Common myeloid progenitor, CD34-positive (primary cell): ENCODE results near the gene CHTF18.
"Not testable (repeated sequence)": the region's sequence is repeated elsewhere in the genome, so short reads cannot be mapped to it uniquely, and the experiment has no call there.

Source experiments
- CTCF ChIA-PET: fragments of 350-600 bp; sonication (Branson Sonifier 250); formaldehyde crosslinking; loops from one replicate; lab custom pipeline; 2021; ENCODE audit warnings: antibody characterized with exemption; lab: Charles Lee
- POLR2A ChIA-PET: fragments of 350-600 bp; sonication (Branson Sonifier 250); formaldehyde crosslinking; loops from one replicate; lab custom pipeline; 2021; ENCODE audit warnings: antibody characterized with exemption; lab: Charles Lee
- DNase-seq, 3 donors: peaks; one replicate each; pipeline versions ENCODE4 v3.0.0 to v3.0.0-alpha.2; 2013
- H3K27ac ChIP-seq, 2 experiments: 1 replicate in 1 of 2; 2 replicates in 1 of 2; pipeline ENCODE4 v1.7.0; 2013; ENCODE audit warnings: inconsistent platforms in 2 of 2, low read length in 2 of 2, mild to moderate bottlenecking in 2 of 2, low read depth in 1 of 2, moderate library complexity in 1 of 2; ENCODE audit not compliant: severe bottlenecking in 2 of 2, insufficient read depth in 1 of 2, poor library complexity in 1 of 2
- H3K27me3 ChIP-seq, 5 experiments: replicated peaks in 2 of 5; 1 replicate in 3 of 5; 2 replicates in 2 of 5; pipeline versions ENCODE4 v1.6.1 to v1.7.0; 2013; ENCODE audit warnings: low read length in 4 of 5, mild to moderate bottlenecking in 2 of 5, moderate library complexity in 2 of 5, inconsistent platforms in 1 of 5; ENCODE audit not compliant: insufficient read depth in 5 of 5, control insufficient read depth in 4 of 5
- H3K36me3 ChIP-seq, 4 experiments: 1 replicate in 2 of 4; 2 replicates in 2 of 4; pipeline versions ENCODE4 v1.6.1 to v1.7.0; 2013; ENCODE audit warnings: low read length in 3 of 4, control low read depth in 1 of 4, mild to moderate bottlenecking in 1 of 4; ENCODE audit not compliant: control insufficient read depth in 4 of 4, insufficient read depth in 4 of 4
- H3K4me1 ChIP-seq, 4 experiments: 1 replicate in 3 of 4; 2 replicates in 1 of 4; pipeline versions ENCODE4 v1.6.1 to v1.7.1; 2013; ENCODE audit warnings: low read length in 3 of 4, mild to moderate bottlenecking in 3 of 4, control low read depth in 1 of 4, inconsistent platforms in 1 of 4, moderate library complexity in 1 of 4; ENCODE audit not compliant: control insufficient read depth in 4 of 4, insufficient read depth in 4 of 4; ENCODE audit errors: control extremely low read depth in 1 of 4
- H3K4me3 ChIP-seq, 7 experiments: 1 replicate in 4 of 7; 2 replicates in 3 of 7; pipeline versions ENCODE4 v1.5.1 to v1.7.0; 2013; ENCODE audit warnings: mild to moderate bottlenecking in 7 of 7, low read length in 6 of 7, moderate library complexity in 6 of 7, inconsistent platforms in 2 of 7, low read depth in 2 of 7, control low read depth in 1 of 7; ENCODE audit not compliant: insufficient read depth in 4 of 7, control insufficient read depth in 1 of 7; ENCODE audit errors: extremely low read depth in 1 of 7
- H3K9me3 ChIP-seq, 5 experiments: 1 replicate in 4 of 5; 2 replicates in 1 of 5; pipeline versions ENCODE4 v1.6.1 to v1.7.1; 2013; ENCODE audit warnings: low read length in 4 of 5, mild to moderate bottlenecking in 2 of 5, inconsistent platforms in 1 of 5, low read depth in 1 of 5, moderate library complexity in 1 of 5; ENCODE audit not compliant: control insufficient read depth in 4 of 5, insufficient read depth in 2 of 5; ENCODE audit errors: control extremely low read depth in 1 of 5
- WGBS: methylation state at CpG from one replicate; pipeline ENCODE4 v1.1.5; 2013; ENCODE audit not compliant: insufficient coverage; 5-methylcytosine and 5-hydroxymethylcytosine counted together

The CHTF18 gene

DNA sequence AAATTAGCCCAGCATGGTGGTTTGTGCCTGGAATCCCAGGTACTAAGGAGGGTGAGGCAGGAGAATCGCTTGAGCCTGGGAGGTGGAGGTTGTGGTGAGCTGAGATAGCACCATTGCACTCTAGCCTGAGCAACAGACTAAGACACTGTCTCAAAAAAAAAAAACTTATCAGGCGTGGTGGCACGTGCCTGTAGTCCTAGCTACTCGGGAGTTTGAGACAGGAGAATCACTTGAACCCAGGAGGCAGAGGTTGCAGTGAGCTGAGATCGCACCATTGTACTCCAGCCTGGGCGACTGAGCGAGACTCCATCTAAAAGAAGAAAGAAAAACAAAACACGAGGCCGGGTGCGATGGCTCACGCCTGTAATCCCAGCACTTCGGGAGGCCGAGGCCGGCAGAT is 45.5 kb upstream of the CHTF18 start:
- peaks cover 0 to 27% (median 23%) of the 10 kb centered on the region in 4 experiments for H3K4me1 ChIP-seq
- H3K27me3 ChIP-seq, POLR2A ChIA-PET, H3K36me3 ChIP-seq, DNase-seq, H3K4me3 ChIP-seq, H3K9me3 ChIP-seq, H3K27ac ChIP-seq: not testable (repeated sequence)
- CTCF ChIA-PET: interaction anchor here (1.1 to 5.0 kb wide), 7 partner anchors 14 to 43 kb away, joined by 3 to 46 read pairs (median 13); partner anchors contain the start of gene METRN
- WGBS: 97% methylated on average over 6 of the region's 14 CpGs

DNA sequence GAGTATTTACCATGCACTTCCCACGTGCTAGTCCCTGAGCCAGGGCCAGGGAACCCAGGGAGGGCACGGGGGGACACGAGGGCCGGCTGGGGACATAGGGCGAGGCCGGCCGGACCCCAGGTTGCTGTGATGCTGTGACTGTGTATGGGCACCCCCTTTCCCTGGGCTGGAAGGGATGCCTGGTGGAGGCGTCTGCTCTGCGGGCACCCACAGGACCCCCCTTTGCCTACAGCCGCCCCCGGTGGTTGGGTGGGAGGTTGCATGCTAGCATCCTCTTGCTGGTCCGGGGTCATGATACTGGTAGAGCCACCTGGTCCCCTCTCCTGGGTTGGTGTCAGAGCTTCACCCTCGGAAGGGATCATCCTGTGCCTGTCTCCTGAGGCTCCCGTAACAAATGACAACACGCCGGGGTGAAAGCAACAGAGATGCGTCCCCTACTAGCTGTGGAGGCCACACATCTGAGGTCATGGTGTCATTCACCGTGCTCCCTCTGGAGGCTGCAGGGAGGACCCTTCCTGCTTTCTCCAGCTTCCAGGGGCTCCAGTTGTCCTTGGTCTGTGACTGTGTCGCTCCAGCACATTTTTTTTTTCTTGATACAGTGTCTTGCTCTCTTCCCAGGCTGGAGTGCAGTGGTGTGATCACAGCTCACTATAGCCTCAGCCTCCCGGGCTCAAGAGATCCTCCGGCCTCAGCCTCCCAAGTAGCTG is 44.5 kb upstream of the CHTF18 start:
- Histone ChIP-seq H3K27ac (no peak overlapping the region), H3K36me3 (no peaks in the 10 kb centered on the region), H3K4me1 (peaks cover 0 to 19% (median 18%) of the 10 kb centered on the region in 4 experiments), H3K9me3 (no peaks in the 10 kb centered on the region), H3K4me3 (no peak overlapping the region), H3K27me3 (no peaks in the 10 kb centered on the region)
- over 99% methylated on average over 16 of the region's 21 CpGs for WGBS
- peak in 2 of 3 donors; percentile 47 to 48 for DNase-seq
- CTCF ChIA-PET: interaction anchor here (1.0 to 5.0 kb wide), 7 partner anchors 12 to 42 kb away, joined by 3 to 46 read pairs (median 14); partner anchors contain the start of gene METRN
- POLR2A ChIA-PET: interaction anchor here (0.5 to 0.7 kb wide), 2 partner anchors 15 to 18 kb away, joined by 3 read pairs; no protein-coding TSS in a partner anchor

DNA sequence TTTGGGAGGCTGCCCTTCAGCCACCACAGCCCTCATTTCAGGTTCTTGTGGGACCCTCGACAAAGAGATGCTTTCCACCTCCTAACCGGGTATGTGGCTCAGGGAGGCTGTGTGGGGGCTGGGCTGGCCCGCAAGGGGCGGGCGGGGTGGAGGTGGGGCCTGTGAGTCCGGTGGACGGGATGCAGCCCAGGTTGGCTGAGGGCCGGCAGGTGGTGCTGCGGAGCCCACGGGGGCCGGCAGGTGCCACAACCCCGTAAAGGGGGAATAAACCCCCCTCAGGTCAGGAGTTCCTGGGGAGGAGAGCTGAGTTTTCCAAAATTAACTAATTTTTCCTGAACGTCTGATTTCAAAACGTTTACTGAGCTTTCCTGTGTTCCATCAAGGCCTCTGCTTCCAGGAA is 42.7 kb upstream of the CHTF18 start:
- DNase-seq: peak; percentile 36 to 46 (median 44)
- Histone ChIP-seq H3K36me3 (no peaks in the 10 kb centered on the region), H3K4me1 (peaks cover 0 to 6% (median 3%) of the 10 kb centered on the region in 4 experiments), H3K4me3 (no peak overlapping the region), H3K27me3 (no peaks in the 10 kb centered on the region), H3K9me3 (no peaks in the 10 kb centered on the region), H3K27ac (no peak overlapping the region)
- ChIA-PET POLR2A (interaction anchor here (1.1 kb wide), 1 partner anchor 34 kb away, joined by 5 read pairs; no protein-coding TSS in a partner anchor), CTCF (interaction anchor here (1.0 to 5.0 kb wide), 7 partner anchors 10 to 40 kb away, joined by 3 to 46 read pairs (median 14); partner anchors contain the start of gene METRN)
- WGBS: 5% methylated on average over 10 of the region's 14 CpGs

DNA sequence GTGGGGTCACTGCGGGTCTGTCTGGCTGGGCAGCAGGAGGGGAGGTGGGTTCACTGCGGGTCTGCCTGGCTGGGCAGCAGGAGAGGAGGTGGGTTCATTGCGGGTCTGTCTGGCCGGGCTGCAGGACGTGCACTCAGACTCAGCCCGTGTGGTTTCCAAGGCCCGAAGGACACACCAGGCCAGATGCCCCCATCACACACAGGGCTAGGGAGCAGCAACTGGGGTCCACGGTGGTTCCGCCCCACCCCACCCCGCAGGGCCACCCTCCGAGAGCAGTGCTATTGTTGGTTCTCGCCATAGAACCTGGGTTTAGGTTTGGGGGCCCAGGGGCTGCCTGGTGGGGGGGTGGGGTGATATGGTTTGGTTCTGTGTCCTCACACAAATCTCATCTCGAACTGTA is 41.8 kb upstream of the CHTF18 start:
- no peak for DNase-seq
- Histone ChIP-seq H3K36me3 (no peaks in the 10 kb centered on the region), H3K4me3 (no peak overlapping the region), H3K27ac (no peak overlapping the region), H3K27me3 (no peaks in the 10 kb centered on the region), H3K9me3 (no peaks in the 10 kb centered on the region), H3K4me1 (peaks cover 0 to 3% (median 0%) of the 10 kb centered on the region in 4 experiments)
- CTCF ChIA-PET: interaction anchor here (1.0 to 3.0 kb wide), 2 partner anchors 37 to 38 kb away, joined by 3 to 13 read pairs; no protein-coding TSS in a partner anchor
- POLR2A ChIA-PET: interaction anchor here (0.7 kb wide), 1 partner anchor 11 kb away, joined by 3 read pairs; no protein-coding TSS in a partner anchor
- 94% methylated on average over 5 of the region's 13 CpGs for WGBS

DNA sequence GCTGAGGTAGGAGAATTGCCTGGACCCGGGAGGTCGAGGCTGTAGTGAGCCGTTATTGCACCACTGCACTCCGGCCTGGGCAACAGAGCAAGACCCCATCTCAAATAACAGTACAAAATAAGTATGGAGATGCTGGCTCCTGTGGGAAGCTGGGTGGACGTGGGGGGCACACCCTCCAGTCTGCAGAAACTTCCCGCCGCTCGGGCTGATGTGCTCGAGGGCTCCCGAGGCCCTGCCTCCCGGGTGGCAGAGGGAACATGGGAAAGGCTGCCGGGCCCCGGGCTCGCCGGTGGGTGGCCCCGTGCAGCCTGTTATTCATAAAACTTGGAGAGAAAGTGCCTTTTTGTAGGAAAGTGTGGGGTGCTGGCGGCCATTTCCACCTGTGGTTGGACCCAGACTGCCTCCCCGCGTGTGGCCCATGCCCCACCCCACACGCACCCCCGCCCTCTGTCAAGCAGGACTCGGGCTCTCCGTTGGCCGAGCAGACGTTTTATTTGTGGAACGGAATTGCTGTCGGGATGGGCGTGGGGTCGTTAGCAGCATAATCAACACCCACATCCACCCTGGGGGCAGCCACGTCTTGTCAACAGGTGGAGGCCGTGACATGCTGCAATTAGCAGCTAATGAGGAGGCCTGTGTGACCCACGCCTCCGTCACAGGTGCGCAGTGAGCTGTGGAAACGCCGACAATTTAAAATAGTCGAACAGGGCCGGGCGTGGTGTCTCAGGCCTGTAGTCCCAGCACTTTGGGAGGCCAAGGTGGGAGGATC is 40.3 kb upstream of the CHTF18 start:
- WGBS: 94% methylated on average over 24 of the region's 39 CpGs
- Histone ChIP-seq H3K27ac (no peak overlapping the region), H3K4me1 (peaks cover 0 to 4% (median 0%) of the 10 kb centered on the region in 4 experiments), H3K27me3 (no peaks in the 10 kb centered on the region), H3K4me3 (no peak overlapping the region), H3K36me3 (no peaks in the 10 kb centered on the region), H3K9me3 (no peaks in the 10 kb centered on the region)
- DNase-seq: no peak
- POLR2A ChIA-PET: no interaction called here
- CTCF ChIA-PET: interaction anchor here (1.0 to 3.0 kb wide), 5 partner anchors 27 to 40 kb away, joined by 3 to 13 read pairs (median 5); partner anchors contain the start of genes ANTKMT, CHTF18 and RPUSD1

DNA sequence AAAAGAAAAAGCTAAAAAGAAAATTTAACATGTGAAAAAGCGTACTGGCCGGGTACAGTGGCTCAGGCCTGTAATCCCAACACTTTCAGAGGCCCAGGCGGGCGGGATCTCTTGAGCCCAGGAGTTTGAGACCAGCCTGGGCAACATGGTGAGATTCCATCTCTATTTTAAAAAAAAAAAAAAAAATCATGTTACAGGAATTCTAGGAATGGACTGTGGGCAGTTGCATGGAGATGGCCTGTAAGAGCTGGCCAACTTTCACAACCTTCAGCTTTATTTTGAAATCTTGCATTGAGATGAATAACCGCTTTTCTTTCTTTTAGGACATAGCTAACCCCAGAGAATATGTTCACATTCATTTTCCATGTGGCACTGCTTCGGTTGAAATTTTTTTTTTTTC is 39.4 kb upstream of the CHTF18 start:
- no peaks in the 10 kb centered on the region for H3K27me3 ChIP-seq
- no peak overlapping the region for H3K27ac ChIP-seq
- peaks cover 0 to 6% (median under 1%) of the 10 kb centered on the region in 4 experiments for H3K4me1 ChIP-seq
- POLR2A ChIA-PET: interaction anchor here (0.6 kb wide), 1 partner anchor 19 kb away, joined by 3 read pairs; no protein-coding TSS in a partner anchor
- 100% methylated on average over 1 of the region's 6 CpGs for WGBS
- H3K9me3 ChIP-seq: no peaks in the 10 kb centered on the region
- no peak for DNase-seq
- CTCF ChIA-PET: interaction anchor here (0.6 to 3.0 kb wide), 6 partner anchors 28 to 171 kb away, joined by 3 to 13 read pairs (median 4); partner anchors contain the start of gene ANTKMT
- H3K36me3 ChIP-seq: no peaks in the 10 kb centered on the region
- no peak overlapping the region for H3K4me3 ChIP-seq
